ENCODE measurements around the gene SYPL2. TPM values are rescaled to one million over a fixed set of nuclear protein-coding genes. Genes with fewer than 3 reads are reported as not detected.
A peak's percentile ranks its signal among the peaks of the same experiment; 100 is the strongest.

SYPL2 gene
- total RNA-seq, 4 donors from 2014 or later = 0.48 to 5.9 (median 2.3) TPM

DNA sequence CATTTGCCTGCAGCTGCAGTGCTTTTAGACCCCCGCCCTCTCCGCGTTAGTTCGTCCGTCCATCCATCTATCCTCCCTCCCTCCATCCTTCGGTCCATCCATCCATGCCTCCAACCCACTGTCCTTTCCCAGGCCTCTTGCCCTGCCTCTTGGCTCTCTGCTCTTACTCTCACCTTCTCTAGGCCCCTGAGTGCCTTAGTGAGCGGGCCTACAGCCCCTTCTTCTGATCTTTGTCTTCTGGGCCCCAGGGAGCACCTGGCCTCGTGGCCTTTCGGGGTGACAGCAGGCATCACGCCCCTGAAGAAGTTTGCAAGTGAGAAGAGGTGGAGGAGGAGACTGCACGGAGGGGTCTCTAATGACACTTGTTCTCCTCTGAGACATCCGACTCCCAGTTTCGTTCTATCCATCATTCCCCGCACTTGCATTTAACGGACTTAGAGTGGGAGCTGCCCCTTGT, 18.2 kb downstream of the SYPL2 start:
- peak overlapping the region; percentile 95 to 99 for H3K27ac ChIP-seq
- H3K9me3 ChIP-seq = no peaks in the 10 kb centered on the region
- H3K36me3 ChIP-seq = no peaks in the 10 kb centered on the region
- H3K4me3 ChIP-seq = peak overlapping the region; percentile 63 to 92
- intact Hi-C loops (cut with DNase I; ENCODE audit: low total_unique reads) = loop anchor here (10.0 kb wide), 1 partner anchor 60 kb away; the partner anchor contains the start of gene PSMA5
- H3K27me3 ChIP-seq = peaks cover 0 to 4% of the 10 kb centered on the region in 2 donors
- TF ChIP-seq POLR2A (IDR thresholded peaks at IDR 0.05) = no peak
- TF ChIP-seq, protein P1, sequence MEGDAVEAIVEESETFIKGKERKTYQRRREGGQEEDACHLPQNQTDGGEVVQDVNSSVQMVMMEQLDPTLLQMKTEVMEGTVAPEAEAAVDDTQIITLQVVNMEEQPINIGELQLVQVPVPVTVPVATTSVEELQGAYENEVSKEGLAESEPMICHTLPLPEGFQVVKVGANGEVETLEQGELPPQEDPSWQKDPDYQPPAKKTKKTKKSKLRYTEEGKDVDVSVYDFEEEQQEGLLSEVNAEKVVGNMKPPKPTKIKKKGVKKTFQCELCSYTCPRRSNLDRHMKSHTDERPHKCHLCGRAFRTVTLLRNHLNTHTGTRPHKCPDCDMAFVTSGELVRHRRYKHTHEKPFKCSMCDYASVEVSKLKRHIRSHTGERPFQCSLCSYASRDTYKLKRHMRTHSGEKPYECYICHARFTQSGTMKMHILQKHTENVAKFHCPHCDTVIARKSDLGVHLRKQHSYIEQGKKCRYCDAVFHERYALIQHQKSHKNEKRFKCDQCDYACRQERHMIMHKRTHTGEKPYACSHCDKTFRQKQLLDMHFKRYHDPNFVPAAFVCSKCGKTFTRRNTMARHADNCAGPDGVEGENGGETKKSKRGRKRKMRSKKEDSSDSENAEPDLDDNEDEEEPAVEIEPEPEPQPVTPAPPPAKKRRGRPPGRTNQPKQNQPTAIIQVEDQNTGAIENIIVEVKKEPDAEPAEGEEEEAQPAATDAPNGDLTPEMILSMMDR (IDR thresholded peaks at IDR 0.05) = no peak
- peaks cover 0 to 11% of the 10 kb centered on the region in 2 donors for H3K4me1 ChIP-seq
- no peak for DNase-seq

DNA sequence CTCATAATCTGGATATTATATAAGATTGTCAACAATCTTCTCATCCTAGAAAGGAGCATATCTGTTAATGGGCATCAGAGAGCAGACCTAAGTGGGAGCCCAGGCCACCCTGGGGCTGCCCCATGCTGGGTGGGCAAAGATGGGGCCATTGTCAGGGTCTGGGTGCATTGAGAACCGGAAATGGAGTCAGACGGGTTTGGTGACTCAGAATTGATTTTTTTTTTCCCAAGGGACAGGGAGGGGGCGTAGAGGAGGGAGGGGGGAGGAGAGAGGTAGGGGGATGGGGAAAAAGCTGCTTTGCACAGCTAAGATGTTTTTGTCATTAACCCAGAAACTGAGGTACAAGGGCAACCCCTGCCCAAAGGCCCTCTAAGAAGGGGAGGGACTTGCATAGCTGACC, 18.7 kb downstream of the SYPL2 start:
- H3K27me3 ChIP-seq = peaks cover 0 to 4% of the 10 kb centered on the region in 2 donors
- H3K27ac ChIP-seq = no peak overlapping the region
- H3K4me3 ChIP-seq = peak overlapping the region in 1 of 2 donors; percentile 92
- peaks cover 0 to 11% of the 10 kb centered on the region in 2 donors for H3K4me1 ChIP-seq
- no peaks in the 10 kb centered on the region for H3K9me3 ChIP-seq
- intact Hi-C loops (cut with DNase I; ENCODE audit: low total_unique reads) = loop anchor here (10.0 kb wide), 1 partner anchor 60 kb away; the partner anchor contains the start of gene PSMA5
- no peak for TF ChIP-seq POLR2A (IDR thresholded peaks at IDR 0.05)
- TF ChIP-seq, protein P1 (IDR thresholded peaks at IDR 0.05) = no peak
- no peak for DNase-seq
- no peaks in the 10 kb centered on the region for H3K36me3 ChIP-seq

DNA sequence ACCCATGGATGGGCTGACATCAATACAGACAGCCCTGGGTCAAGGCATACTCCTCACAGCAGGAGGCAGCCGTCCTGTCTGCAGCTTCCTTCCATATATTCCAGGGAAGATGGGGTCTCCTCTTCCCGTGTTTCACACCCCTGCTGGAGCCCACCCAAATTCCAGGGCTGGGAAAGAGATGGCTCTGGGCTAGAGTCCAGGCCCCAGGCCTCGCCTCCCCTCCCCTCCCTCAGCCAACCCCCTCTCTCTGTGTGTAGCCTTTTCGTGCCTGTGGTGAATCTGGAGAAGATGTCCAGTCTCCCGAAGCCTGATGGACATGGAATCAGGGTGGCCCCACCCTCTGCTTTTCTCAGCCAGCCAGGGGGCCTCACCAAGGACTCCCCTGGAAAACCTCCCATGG, 20.9 kb downstream of the SYPL2 start:
- Histone ChIP-seq H3K27ac (no peak overlapping the region), H3K9me3 (no peaks in the 10 kb centered on the region), H3K36me3 (no peaks in the 10 kb centered on the region), H3K4me1 (peaks cover 0 to 11% of the 10 kb centered on the region in 2 donors), H3K4me3 (no peak overlapping the region), H3K27me3 (peaks cover 0 to 4% of the 10 kb centered on the region in 2 donors)
- no peak for DNase-seq
- intact Hi-C loops (cut with DNase I; ENCODE audit: low total_unique reads) = loop anchor here (10.0 kb wide), 1 partner anchor 62 kb away; the partner anchor contains the start of gene PSMA5
- TF ChIP-seq, protein P1 (IDR thresholded peaks at IDR 0.05) = no peak
- no peak for TF ChIP-seq POLR2A (IDR thresholded peaks at IDR 0.05)

DNA sequence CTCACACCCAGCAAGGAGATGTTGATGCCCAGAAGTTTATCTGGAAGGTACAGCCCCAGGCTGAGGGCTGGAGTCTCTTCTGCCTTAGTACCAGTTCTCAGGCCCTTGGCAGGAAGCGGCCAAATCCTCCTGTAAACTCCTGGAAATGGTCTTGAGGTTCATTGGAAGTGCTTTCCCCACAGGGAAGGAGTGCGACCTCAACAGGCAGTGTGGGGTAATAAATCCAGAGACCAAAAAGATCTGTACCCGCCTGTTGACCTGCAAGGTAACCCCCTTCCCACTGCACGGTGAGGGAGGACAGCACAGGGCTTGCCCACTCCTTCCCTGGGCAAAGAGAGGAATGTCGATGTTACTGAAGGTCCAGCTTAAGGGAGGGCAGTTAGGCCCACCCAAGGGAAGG, 21.9 kb downstream of the SYPL2 start:
- H3K9me3 ChIP-seq = no peaks in the 10 kb centered on the region
- peaks cover 0 to 4% of the 10 kb centered on the region in 2 donors for H3K27me3 ChIP-seq
- H3K4me3 ChIP-seq = no peak overlapping the region
- no peak overlapping the region for H3K27ac ChIP-seq
- intact Hi-C loops (cut with DNase I; ENCODE audit: low total_unique reads) = loop anchor here (10.0 kb wide), 1 partner anchor 63 kb away; the partner anchor contains the start of gene PSMA5
- no peaks in the 10 kb centered on the region for H3K36me3 ChIP-seq
- no peak for TF ChIP-seq POLR2A (IDR thresholded peaks at IDR 0.05)
- TF ChIP-seq, protein P1 (IDR thresholded peaks at IDR 0.05) = no peak
- no peak for DNase-seq
- peaks cover 0 to 7% of the 10 kb centered on the region in 2 donors for H3K4me1 ChIP-seq

DNA sequence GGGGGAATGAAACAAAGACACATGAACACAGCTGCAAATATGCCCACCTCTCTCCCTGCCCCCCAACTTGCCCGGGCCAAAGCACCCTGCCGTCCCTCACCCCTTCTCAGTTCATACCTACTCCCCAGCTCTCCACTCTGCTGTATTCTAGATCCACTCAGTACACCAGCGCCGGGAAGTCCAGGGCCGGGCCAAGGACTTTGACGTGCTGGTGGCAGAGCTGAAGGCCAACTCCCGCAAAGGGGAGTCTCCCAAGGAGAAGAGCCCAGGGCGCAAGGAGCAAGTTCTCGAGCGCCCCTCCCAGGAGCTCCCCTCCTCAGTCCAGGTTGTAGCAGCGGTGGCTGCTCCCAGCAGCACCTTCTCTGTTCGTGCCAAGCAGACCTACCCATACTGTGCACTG, 22.4 kb downstream of the SYPL2 start:
- no peak for DNase-seq
- H3K4me3 ChIP-seq = no peak overlapping the region
- H3K27ac ChIP-seq = no peak overlapping the region
- no peaks in the 10 kb centered on the region for H3K9me3 ChIP-seq
- peaks cover 0 to 4% of the 10 kb centered on the region in 2 donors for H3K27me3 ChIP-seq
- no peak for TF ChIP-seq POLR2A (IDR thresholded peaks at IDR 0.05)
- TF ChIP-seq, protein P1 (IDR thresholded peaks at IDR 0.05) = no peak
- intact Hi-C loops (cut with DNase I; ENCODE audit: low total_unique reads) = loop anchor here (10.0 kb wide), 1 partner anchor 64 kb away; the partner anchor contains the start of gene PSMA5
- no peaks in the 10 kb centered on the region for H3K36me3 ChIP-seq
- H3K4me1 ChIP-seq = peaks cover 0 to 7% of the 10 kb centered on the region in 2 donors

All from uterus (tissue), 4 donors.